ENCODE data around the gene BLOC1S5. TPM values are rescaled to one million over a fixed set of nuclear protein-coding genes. Genes with fewer than 3 reads are reported as not detected.
"Not testable (repeated sequence)": the region's sequence is repeated elsewhere in the genome, so short reads cannot be mapped to it uniquely, and the experiment has no call there.

The BLOC1S5 gene
- total RNA-seq, 1 experiment from 2014 or later: 22.0 TPM

- not testable (repeated sequence) for DNase-seq (ENCODE audit: low read depth in 1 of 2, low spot score in 2 of 2); H3K36me3 ChIP-seq; H3K27me3 ChIP-seq (replicated peaks); H3K27ac ChIP-seq; H3K9me3 ChIP-seq (replicated peaks); H3K4me3 ChIP-seq
- peaks cover 15% of the 10 kb centered on the region for H3K4me1 ChIP-seq (replicated peaks)
Measured at GRCh38 chr6:8045769-8046168, 18.4 kb downstream of the BLOC1S5 start.

GRCh38 chr6:8043221-8043620, 21.0 kb downstream of the BLOC1S5 start:
- Histone ChIP-seq H3K27ac (no peak overlapping the region), H3K36me3 (peaks cover 11% of the 10 kb centered on the region), H3K4me3 (no peak overlapping the region), H3K9me3 (replicated peaks) (no peaks in the 10 kb centered on the region), H3K27me3 (replicated peaks) (no peaks in the 10 kb centered on the region), H3K4me1 (replicated peaks) (peaks cover 15% of the 10 kb centered on the region)
- no peak for DNase-seq (ENCODE audit: low read depth in 1 of 2, low spot score in 2 of 2)

DNA sequence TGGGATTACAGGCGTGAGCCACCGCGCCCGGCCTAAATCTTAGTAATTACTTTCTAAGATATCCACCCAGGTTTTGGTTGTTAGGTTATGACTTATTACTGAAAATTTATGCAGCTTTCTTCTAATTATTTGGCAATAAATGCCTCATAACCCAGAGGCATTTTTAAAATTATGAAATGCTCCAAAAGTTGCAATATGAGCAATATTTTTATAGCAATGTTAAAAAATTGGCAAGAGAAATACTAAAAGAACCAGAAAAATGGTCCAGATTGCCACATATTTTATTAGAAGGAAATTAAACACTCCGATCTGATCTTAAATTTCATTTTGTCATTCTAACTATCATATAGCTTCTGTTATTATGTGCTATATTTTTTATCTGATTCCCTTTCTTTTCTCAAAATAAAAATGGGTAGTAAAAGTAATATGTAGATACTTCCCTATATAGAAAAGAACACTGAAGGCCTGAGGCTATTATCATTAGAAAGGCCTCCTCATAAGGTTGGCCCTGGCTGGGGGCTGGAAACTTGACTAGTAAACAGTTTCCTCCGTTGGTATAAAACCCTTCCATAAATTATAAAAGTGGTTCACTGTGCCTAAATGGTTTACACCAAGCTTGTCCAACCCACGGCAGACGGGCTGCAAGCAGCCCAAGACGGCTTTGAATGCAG, 22.1 kb downstream of the BLOC1S5 start:
- Histone ChIP-seq H3K4me1 (replicated peaks) (peaks cover 8% of the 10 kb centered on the region; the same call in 1 of the 2 replicates), H3K9me3 (replicated peaks) (no peaks in the 10 kb centered on the region), H3K27me3 (replicated peaks) (no peaks in the 10 kb centered on the region), H3K27ac (no peak overlapping the region), H3K36me3 (peaks cover 11% of the 10 kb centered on the region), H3K4me3 (no peak overlapping the region)
- no peak for DNase-seq (ENCODE audit: low read depth in 1 of 2, low spot score in 2 of 2)

DNA sequence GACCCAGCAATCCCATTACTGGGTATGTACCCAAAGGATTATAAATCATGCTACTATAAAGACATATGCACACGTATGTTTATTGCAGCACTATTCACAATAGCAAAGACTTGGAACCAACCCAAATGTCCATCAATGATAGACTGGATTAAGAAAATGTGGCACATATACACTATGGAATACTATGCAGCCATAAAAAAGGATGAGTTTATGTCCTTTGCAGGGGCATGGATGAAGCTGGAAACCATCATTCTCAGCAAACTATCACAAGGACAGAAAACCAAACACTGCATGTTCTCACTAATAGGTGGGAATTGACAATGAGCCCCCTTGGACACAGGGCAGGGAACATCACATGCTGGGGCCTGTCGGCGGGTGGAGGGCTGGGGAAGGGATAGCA, 30.1 kb downstream of the BLOC1S5 start:
- not testable (repeated sequence) for H3K36me3 ChIP-seq; H3K4me1 ChIP-seq (replicated peaks); H3K9me3 ChIP-seq (replicated peaks); H3K27ac ChIP-seq; DNase-seq (ENCODE audit: low read depth in 1 of 2, low spot score in 2 of 2); H3K4me3 ChIP-seq; H3K27me3 ChIP-seq (replicated peaks)

DNA sequence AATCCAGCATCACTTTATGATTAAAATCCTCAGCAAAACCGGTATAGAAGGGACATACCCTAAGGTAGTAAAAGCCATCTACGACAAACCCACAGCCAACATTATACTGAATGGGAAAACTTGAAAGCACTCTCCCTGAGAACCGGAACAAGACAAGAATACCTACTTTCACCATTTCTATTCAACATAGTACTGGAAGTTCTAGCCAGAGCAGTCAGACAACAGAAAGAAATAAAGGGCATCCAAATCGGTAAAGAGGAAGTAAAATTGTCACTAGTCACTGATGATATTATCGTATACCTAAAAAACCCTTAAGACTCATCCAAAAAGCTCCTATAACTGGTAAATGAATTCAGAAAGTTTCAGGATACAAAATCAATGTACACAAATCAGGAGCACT, 33.3 kb downstream of the BLOC1S5 start:
- no peaks in the 10 kb centered on the region for H3K9me3 ChIP-seq (replicated peaks)
- no peak overlapping the region for H3K4me3 ChIP-seq
- no peak for DNase-seq (ENCODE audit: low read depth in 1 of 2, low spot score in 2 of 2)
- peaks cover 4% of the 10 kb centered on the region; the same call in 1 of the 2 replicates for H3K36me3 ChIP-seq
- H3K27ac ChIP-seq: no peak overlapping the region
- H3K27me3 ChIP-seq (replicated peaks): no peaks in the 10 kb centered on the region
- no peaks in the 10 kb centered on the region for H3K4me1 ChIP-seq (replicated peaks)

DNA sequence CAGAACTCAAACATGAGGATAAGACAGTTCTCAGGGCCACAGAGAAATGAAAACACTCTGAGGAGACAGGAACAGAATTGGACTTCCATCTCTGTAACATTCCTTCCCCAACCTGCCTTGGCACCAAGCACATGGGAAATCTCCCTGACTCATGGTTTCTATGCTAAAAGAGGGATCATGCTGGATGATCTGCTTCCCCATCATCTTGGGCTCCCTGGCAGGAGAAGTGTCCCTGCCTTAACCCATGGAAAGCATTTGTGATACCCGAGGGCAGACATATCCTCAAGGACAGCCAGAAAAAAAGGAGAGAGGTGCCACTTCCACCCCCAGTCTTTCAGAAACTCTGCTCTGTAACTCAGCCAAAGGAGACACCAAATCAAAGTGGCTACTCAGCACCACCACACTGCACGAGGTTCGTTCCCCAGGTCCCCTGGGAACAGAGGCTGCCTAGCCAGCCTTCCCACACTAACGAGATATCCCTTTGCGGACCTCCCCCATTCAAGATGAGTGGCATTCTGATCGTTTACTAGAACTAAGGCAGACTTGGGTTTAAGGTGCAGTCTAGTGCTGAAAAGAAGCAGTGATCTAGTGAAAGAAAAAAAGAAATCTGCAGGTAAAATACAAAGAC, 34.8 kb downstream of the BLOC1S5 start:
- no peak for DNase-seq (ENCODE audit: low read depth in 1 of 2, low spot score in 2 of 2)
- Histone ChIP-seq H3K4me1 (replicated peaks) (no peaks in the 10 kb centered on the region), H3K27me3 (replicated peaks) (no peaks in the 10 kb centered on the region), H3K4me3 (no peak overlapping the region), H3K27ac (no peak overlapping the region), H3K36me3 (no peaks in the 10 kb centered on the region), H3K9me3 (replicated peaks) (no peaks in the 10 kb centered on the region)

GRCh38 chr6:8027965-8028651, 36.1 kb downstream of the BLOC1S5 start:
- no peaks in the 10 kb centered on the region for H3K9me3 ChIP-seq (replicated peaks)
- peaks cover 3% of the 10 kb centered on the region; the same call in 1 of the 2 replicates for H3K36me3 ChIP-seq
- DNase-seq (ENCODE audit: low read depth in 1 of 2, low spot score in 2 of 2): no peak
- H3K27ac ChIP-seq: no peak overlapping the region
- no peaks in the 10 kb centered on the region for H3K27me3 ChIP-seq (replicated peaks)
- H3K4me1 ChIP-seq (replicated peaks): no peaks in the 10 kb centered on the region
- H3K4me3 ChIP-seq: no peak overlapping the region

DNA sequence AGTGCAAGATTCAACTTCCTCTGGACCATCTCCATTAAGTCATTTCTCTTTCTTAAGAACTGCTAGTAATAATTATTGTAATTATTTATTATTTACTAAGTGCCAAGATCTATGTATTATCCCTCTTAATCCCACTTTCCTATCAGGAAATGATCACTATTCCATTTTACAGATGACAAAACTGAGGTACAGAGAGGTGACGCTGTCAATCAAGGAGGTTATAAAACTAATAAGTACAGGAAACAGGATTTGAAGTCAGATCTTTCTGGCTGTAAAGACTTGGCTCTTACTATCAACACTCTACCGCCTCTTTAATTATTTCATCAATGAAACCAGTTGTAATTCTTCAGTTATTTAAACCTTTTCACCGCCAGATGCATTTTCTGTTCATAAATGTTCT, 37.4 kb downstream of the BLOC1S5 start:
- H3K4me1 ChIP-seq (replicated peaks): no peaks in the 10 kb centered on the region
- no peaks in the 10 kb centered on the region for H3K9me3 ChIP-seq (replicated peaks)
- H3K36me3 ChIP-seq: peaks cover 3% of the 10 kb centered on the region; the same call in 1 of the 2 replicates
- no peak overlapping the region for H3K4me3 ChIP-seq
- no peak overlapping the region for H3K27ac ChIP-seq
- H3K27me3 ChIP-seq (replicated peaks): no peaks in the 10 kb centered on the region
- no peak for DNase-seq (ENCODE audit: low read depth in 1 of 2, low spot score in 2 of 2)

- no peak overlapping the region for H3K4me3 ChIP-seq
- H3K36me3 ChIP-seq: peaks cover 3% of the 10 kb centered on the region
- no peak for DNase-seq (ENCODE audit: low read depth in 1 of 2, low spot score in 2 of 2)
- no peaks in the 10 kb centered on the region for H3K9me3 ChIP-seq (replicated peaks)
- H3K4me1 ChIP-seq (replicated peaks): no peaks in the 10 kb centered on the region
- no peaks in the 10 kb centered on the region for H3K27me3 ChIP-seq (replicated peaks)
- no peak overlapping the region for H3K27ac ChIP-seq
Measured at GRCh38 chr6:8025191-8025590, 39.0 kb downstream of the BLOC1S5 start.

GRCh38 chr6:8023638-8024037, 40.6 kb downstream of the BLOC1S5 start:
- Histone ChIP-seq H3K36me3 (peaks cover 3% of the 10 kb centered on the region), H3K9me3 (replicated peaks) (no peaks in the 10 kb centered on the region), H3K27ac (no peak overlapping the region), H3K27me3 (replicated peaks) (no peaks in the 10 kb centered on the region), H3K4me3 (no peak overlapping the region), H3K4me1 (replicated peaks) (no peaks in the 10 kb centered on the region)
- no peak for DNase-seq (ENCODE audit: low read depth in 1 of 2, low spot score in 2 of 2)

- Histone ChIP-seq H3K4me1 (replicated peaks) (no peaks in the 10 kb centered on the region), H3K36me3 (peaks cover 4% of the 10 kb centered on the region), H3K27me3 (replicated peaks) (no peaks in the 10 kb centered on the region), H3K4me3 (no peak overlapping the region), H3K9me3 (replicated peaks) (no peaks in the 10 kb centered on the region), H3K27ac (no peak overlapping the region)
- no peak for DNase-seq (ENCODE audit: low read depth in 1 of 2, low spot score in 2 of 2)
Measured at GRCh38 chr6:8020083-8020482, 44.1 kb downstream of the BLOC1S5 start.

GRCh38 chr6:8017705-8018104, 46.5 kb downstream of the BLOC1S5 start:
- peaks cover 6% of the 10 kb centered on the region; the same call in 1 of the 2 replicates for H3K36me3 ChIP-seq

DNA sequence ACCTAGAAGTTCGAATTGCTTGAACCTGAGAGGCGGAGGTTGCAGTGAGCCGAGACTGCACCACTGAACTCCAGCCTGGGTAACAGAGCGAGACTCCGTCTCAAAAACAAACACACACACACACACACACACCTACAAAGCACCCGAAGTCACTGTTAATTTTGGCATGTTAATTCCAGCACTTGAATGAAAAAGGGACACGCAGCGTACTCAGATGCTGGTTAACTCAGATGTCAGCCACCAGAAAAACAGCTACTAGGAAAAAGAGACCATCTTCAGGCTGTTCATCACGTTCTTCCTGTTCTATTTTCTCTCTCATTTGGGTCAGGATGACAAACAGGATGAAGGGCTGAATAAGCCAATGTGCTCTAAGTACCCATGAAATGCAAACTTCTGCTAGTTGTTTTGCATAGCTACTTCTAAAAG, 46.9 kb downstream of the BLOC1S5 start:
- Histone ChIP-seq H3K27me3 (replicated peaks) (no peaks in the 10 kb centered on the region), H3K9me3 (replicated peaks) (no peaks in the 10 kb centered on the region), H3K36me3 (peaks cover 6% of the 10 kb centered on the region; the same call in 1 of the 2 replicates), H3K27ac (no peak overlapping the region), H3K4me1 (replicated peaks) (no peaks in the 10 kb centered on the region), H3K4me3 (no peak overlapping the region)
- no peak for DNase-seq (ENCODE audit: low read depth in 1 of 2, low spot score in 2 of 2)

More at GRCh38 chr6:8017705-8018104, 46.5 kb downstream of the BLOC1S5 start:
- Histone ChIP-seq H3K9me3 (replicated peaks) (no peaks in the 10 kb centered on the region), H3K4me3 (no peak overlapping the region), H3K27ac (no peak overlapping the region), H3K4me1 (replicated peaks) (no peaks in the 10 kb centered on the region), H3K27me3 (replicated peaks) (no peaks in the 10 kb centered on the region)
- no peak for DNase-seq (ENCODE audit: low read depth in 1 of 2, low spot score in 2 of 2)

GRCh38 chr6:8014947-8015346, 49.2 kb downstream of the BLOC1S5 start:
- Histone ChIP-seq H3K27ac (no peak overlapping the region), H3K4me3 (no peak overlapping the region), H3K9me3 (replicated peaks) (no peaks in the 10 kb centered on the region), H3K27me3 (replicated peaks) (no peaks in the 10 kb centered on the region), H3K36me3 (peaks cover 6% of the 10 kb centered on the region; the same call in 1 of the 2 replicates), H3K4me1 (replicated peaks) (no peaks in the 10 kb centered on the region)
- DNase-seq (ENCODE audit: low read depth in 1 of 2, low spot score in 2 of 2): no peak

Data from SJSA1 (cell line).